IMR-90 (cell line): ENCODE results near the gene RAB19. TPM values are rescaled to one million over a fixed set of nuclear protein-coding genes. Genes with fewer than 3 reads are reported as not detected.

ENCODE experiments used
- ATAC-seq: fragments of 200-7000 bp; cut with Tn5 transposase; 2 replicates; pipeline ENCODE4 v1.9.1; 2020; ENCODE audit warnings: low read depth, mild to moderate bottlenecking, moderate library complexity
- BruUV-seq: library from RNA; stranded (reverse); fragments of 400-500 nt; replicated peaks from 2 replicates; lab custom pipeline; 2021; lab: Mats Ljungman, UMichigan
- CTCF ChIA-PET: fragments of 300-600 bp; formaldehyde crosslinking; extraction: SDS; loops from one replicate; lab custom pipeline; 2021; ENCODE audit warnings: antibody characterized with exemption; lab: Yijun Ruan, JAX
- POLR2A ChIA-PET: fragments of 300-600 bp; sonication (Branson Sonifier 250); formaldehyde crosslinking; loops from one replicate; lab custom pipeline; 2022; ENCODE audit warnings: antibody characterized with exemption; ENCODE audit not compliant: unreplicated experiment; lab: Charles Lee
- DNase-seq: peaks from one replicate; pipeline ENCODE4 v3.0.0; 2013
- H2AFZ ChIP-seq: replicated peaks from 2 replicates; pipeline ENCODE3; 2013; ENCODE audit warnings: low read length, mild to moderate bottlenecking; ENCODE audit not compliant: poor library complexity
- H2AK5ac ChIP-seq: 2 replicates; pipeline ENCODE4 v1.6.1; 2013; ENCODE audit warnings: low read depth, low read length, inconsistent platforms
- H2AK9ac ChIP-seq: replicated peaks from 2 replicates; pipeline ENCODE3; 2013; ENCODE audit warnings: mild to moderate bottlenecking, low read depth, low read length, moderate library complexity; ENCODE audit not compliant: poor library complexity
- H2BK120ac ChIP-seq: 2 replicates; pipeline ENCODE4 v1.6.1; 2013; ENCODE audit warnings: low read depth, low read length, inconsistent platforms
- H2BK15ac ChIP-seq: 3 replicates; pipeline ENCODE4 v1.6.1; 2013; ENCODE audit warnings: low read depth, low read length, inconsistent platforms
- H2BK20ac ChIP-seq: 2 replicates; pipeline ENCODE4 v1.6.1; 2013; ENCODE audit warnings: low read depth, mild to moderate bottlenecking, inconsistent platforms, low read length, moderate library complexity
- H2BK5ac ChIP-seq: 2 replicates; pipeline ENCODE4 v1.6.1; 2013; ENCODE audit warnings: mild to moderate bottlenecking, low read depth, low read length, inconsistent platforms; ENCODE audit not compliant: poor library complexity, severe bottlenecking
- H3K14ac ChIP-seq: replicated peaks from 2 replicates; pipeline ENCODE4 v1.6.1; 2013; ENCODE audit warnings: low read depth, low read length, inconsistent platforms
- H3K18ac ChIP-seq: 2 replicates; pipeline ENCODE4 v1.6.1; 2013; ENCODE audit warnings: low read depth, low read length, control low read depth
- H3K23ac ChIP-seq: 2 replicates; pipeline ENCODE4 v1.6.1; 2013; ENCODE audit warnings: low read depth, low read length, inconsistent platforms
- H3K27ac ChIP-seq: 2 replicates; pipeline ENCODE4 v1.5.1; 2013; ENCODE audit warnings: mild to moderate bottlenecking, control low read depth, low read length; ENCODE audit not compliant: insufficient read depth
- H3K27me3 ChIP-seq: 2 replicates; pipeline ENCODE4 v1.6.1; 2013; ENCODE audit warnings: low read length; ENCODE audit not compliant: control insufficient read depth, insufficient read depth
- H3K36me3 ChIP-seq: 2 replicates; pipeline ENCODE4 v1.6.1; 2013; ENCODE audit warnings: low read length, mixed read lengths; ENCODE audit not compliant: control insufficient read depth, insufficient read depth
- H3K4ac ChIP-seq: 2 replicates; pipeline ENCODE4 v1.6.1; 2013; ENCODE audit warnings: low read depth, low read length, inconsistent platforms
- H3K4me1 ChIP-seq: 2 replicates; pipeline ENCODE4 v1.6.1; 2013; ENCODE audit warnings: low read length, mixed read lengths; ENCODE audit not compliant: control insufficient read depth, insufficient read depth
- H3K4me2 ChIP-seq: 2 replicates; pipeline ENCODE4 v1.6.1; 2013; ENCODE audit warnings: low read depth, mild to moderate bottlenecking, control low read depth, low read length, moderate library complexity
- H3K4me3 ChIP-seq: 2 replicates; pipeline ENCODE4 v1.5.1; 2013; ENCODE audit warnings: low read depth, mild to moderate bottlenecking, control low read depth, low read length, moderate library complexity; ENCODE audit not compliant: insufficient read depth
- H3K56ac ChIP-seq: 2 replicates; pipeline ENCODE4 v1.6.1; 2013; ENCODE audit warnings: low read length, inconsistent platforms; ENCODE audit not compliant: insufficient read depth; ENCODE audit errors: extremely low read depth
- H3K79me1 ChIP-seq, 2 experiments: 2 replicates each; pipeline ENCODE4 v1.6.1; 2013; ENCODE audit warnings: low read length in 2 of 2, inconsistent platforms in 1 of 2, low read depth in 1 of 2
- H3K9ac ChIP-seq: 2 replicates; pipeline ENCODE4 v1.6.1; 2013; ENCODE audit warnings: low read depth, low read length, control low read depth
- H3K9me1 ChIP-seq: 2 replicates; pipeline ENCODE4 v1.6.1; 2013; ENCODE audit warnings: low read length, inconsistent platforms; ENCODE audit not compliant: insufficient read depth
- H3K9me3 ChIP-seq: 2 replicates; pipeline ENCODE4 v1.6.1; 2013; ENCODE audit warnings: low read length; ENCODE audit not compliant: control insufficient read depth, insufficient read depth
- H4K20me1 ChIP-seq: 2 replicates; pipeline ENCODE4 v1.6.1; 2013; ENCODE audit warnings: low read length, inconsistent platforms; ENCODE audit not compliant: insufficient read depth
- H4K5ac ChIP-seq: 2 replicates; pipeline ENCODE4 v1.6.1; 2013; ENCODE audit warnings: mild to moderate bottlenecking, low read depth, low read length, control low read depth
- H4K8ac ChIP-seq, 2 experiments: 2 replicates each; pipeline ENCODE4 v1.6.1; 2013; ENCODE audit warnings: low read depth in 2 of 2, low read length in 2 of 2, control low read depth in 1 of 2, inconsistent platforms in 1 of 2
- H4K91ac ChIP-seq: 2 replicates; pipeline ENCODE4 v1.6.1; 2013; ENCODE audit warnings: low read depth, low read length, inconsistent platforms; ENCODE audit not compliant: insufficient read depth
- CEBPB ChIP-seq: IDR thresholded peaks from 2 replicates; pipeline ENCODE4 v1.6.1; 2012; ENCODE audit warnings: low read depth, low read length, improper control_type of control experiment
- CHD1 ChIP-seq: IDR thresholded peaks from 2 replicates; pipeline ENCODE4 v1.6.1; 2012; ENCODE audit warnings: low read depth, low read length, improper control_type of control experiment
- MAFK ChIP-seq: IDR thresholded peaks from 2 replicates; pipeline ENCODE4 v1.6.1; 2012; ENCODE audit warnings: low read depth, low read length, improper control_type of control experiment
- MAZ ChIP-seq: IDR thresholded peaks from 2 replicates; pipeline ENCODE4 v1.6.1; 2012; ENCODE audit warnings: low read depth, mild to moderate bottlenecking, low read length, improper control_type of control experiment, moderate library complexity, borderline replicate concordance
- NFE2L2 ChIP-seq: fragments of 150-350 bp; IDR thresholded peaks from 2 replicates; pipeline ENCODE4 v1.6.1; 2016; ENCODE audit warnings: low read depth, mild to moderate bottlenecking, low read length
- POLR2A ChIP-seq: IDR thresholded peaks from 2 replicates; pipeline ENCODE4 v1.6.1; 2012; ENCODE audit warnings: mild to moderate bottlenecking, low read depth, low read length
- RAD21 ChIP-seq: IDR thresholded peaks from 2 replicates; pipeline ENCODE4 v1.6.1; 2012; ENCODE audit warnings: low read length, improper control_type of control experiment
- SMC3 ChIP-seq: fragments of 150-350 bp; IDR thresholded peaks from 2 replicates; pipeline ENCODE4 v1.6.1; 2016; ENCODE audit warnings: low read depth, mild to moderate bottlenecking, antibody characterized with exemption, low read length, moderate library complexity
- WGBS, 2 experiments: methylation state at CpG; one replicate each; pipeline versions ENCODE4 v1.1.5 to v1.1.7; 2013; ENCODE audit warnings: missing lambda C conversion rate in 2 of 2; ENCODE audit not compliant: insufficient read length in 1 of 2; ENCODE audit errors: extremely low coverage in 2 of 2; 5-methylcytosine and 5-hydroxymethylcytosine counted together
- dilution Hi-C: fragments of 300-500 bp; cut with HindIII; formaldehyde crosslinking; loops from one replicate; pipeline ENCODE4 v1.14.3; 2018; ENCODE audit warnings: low sequenced_read_pairs; ENCODE audit not compliant: unreplicated experiment
- in situ Hi-C: fragments of 300-500 bp; cut with MboI; formaldehyde crosslinking; loops from 3 replicates; pipeline ENCODE4 v1.14.3; 2019; ENCODE audit warnings: low sequenced_read_pairs, inconsistent platforms, mixed read lengths
- intact Hi-C: fragments of 100-400 bp; cut with micrococcal nuclease; formaldehyde crosslinking; loops from 2 replicates; pipeline ENCODE4 v1.10.0; 2022
- polyA plus RNA-seq, 3 experiments: library from polyadenylated mRNA; depleted of rRNA; stranded (reverse); fragments of >200 nt; gene quantifications; 2 replicates each; pipeline ENCODE4 v1.2.3, GENCODE V29; 2012; ENCODE audit warnings: low replicate concordance in 1 of 3
- total RNA-seq: library from RNA; depleted of rRNA; stranded (reverse); fragments of >200 nt; gene quantifications from 2 replicates; pipeline ENCODE4 v1.2.3, GENCODE V29; 2012

RAB19 gene
- total and polyA plus RNA-seq, 2 of the 4 experiments (the other 2 are of a cell fraction) = not detected

GRCh38 chr7:140458201-140458600 lies 54.3 kb downstream of the RAB19 start:
- POLR2A ChIA-PET = no interaction called here
- Histone ChIP-seq H2BK20ac (no peak overlapping the region), H3K9ac (no peak overlapping the region), H3K36me3 (peaks cover 52% of the 10 kb centered on the region), H2AK9ac (no peak overlapping the region), H3K4me2 (no peak overlapping the region), H3K79me1 (peaks cover 26 to 36% of the 10 kb centered on the region in 2 experiments), H3K23ac (no peak overlapping the region), H2BK120ac (no peak overlapping the region), H3K9me3 (no peaks in the 10 kb centered on the region), H4K5ac (no peak overlapping the region), H3K4me3 (no peak overlapping the region), H3K14ac (no peak overlapping the region), H3K56ac (no peak overlapping the region), H2BK5ac (no peak overlapping the region), H2AK5ac (no peak overlapping the region), H4K8ac (no peak overlapping the region), H3K18ac (no peak overlapping the region), H3K27me3 (no peaks in the 10 kb centered on the region), H2AFZ (no peak overlapping the region), H3K4me1 (no peaks in the 10 kb centered on the region), H2BK15ac (no peak overlapping the region), H4K20me1 (no peaks in the 10 kb centered on the region; the same call in 1 of the 2 replicates), H3K4ac (no peak overlapping the region), H3K9me1 (peaks cover 3% of the 10 kb centered on the region; the same call in 1 of the 2 replicates), H4K91ac (no peak overlapping the region), H3K27ac (no peak overlapping the region)
- TF ChIP-seq NFE2L2 (no peak), SMC3 (no peak), POLR2A (no peak), CEBPB (no peak), MAFK (no peak), CHD1 (no peak), RAD21 (no peak), MAZ (no peak)
- dilution Hi-C loops (no loop called here), intact Hi-C loops (no loop called here), in situ Hi-C loops (no loop called here)
- BruUV-seq = no TSS peak
- CTCF ChIA-PET = interaction anchor here (0.6 kb wide), 1 partner anchor 109 kb away, joined by 8 read pairs; no protein-coding TSS in a partner anchor
- no peak for ATAC-seq
- no CpG with 5 or more reads among the region's 3 CpGs for WGBS, 2 experiments
- DNase-seq = no peak
